Smooth muscle cell (in vitro differentiated cells): Measurements from ENCODE around the gene SRRM5. TPM values are rescaled to one million over a fixed set of nuclear protein-coding genes. Genes with fewer than 3 reads are reported as not detected.
"Not testable (repeated sequence)": the region's sequence is repeated elsewhere in the genome, so short reads cannot be mapped to it uniquely, and the experiment has no call there.

Source experiments
- DNase-seq: peaks from one replicate; lab custom pipeline; 2025; ENCODE audit not compliant: unreplicated experiment; lab: John Stamatoyannopoulos, UW
- H2AFZ ChIP-seq: fragments of 200-600 bp; sonication (generic); 2 replicates; pipeline ENCODE4 v1.6.0; 2016; ENCODE audit warnings: antibody characterized with exemption, low read depth, mild to moderate bottlenecking
- H3F3A ChIP-seq: fragments of 200-600 bp; sonication (generic); 2 replicates; pipeline ENCODE4 v1.6.0; 2017; ENCODE audit warnings: antibody characterized with exemption, low read depth
- H3K27ac ChIP-seq: fragments of 200-600 bp; sonication (generic); 2 replicates; pipeline ENCODE4 v1.5.1; 2016; ENCODE audit warnings: low read depth, mild to moderate bottlenecking
- H3K27me3 ChIP-seq: fragments of 200-600 bp; sonication (generic); 2 replicates; pipeline ENCODE4 v1.6.1; 2016; ENCODE audit warnings: low read depth, mild to moderate bottlenecking
- H3K36me3 ChIP-seq: fragments of 200-600 bp; sonication (generic); 2 replicates; pipeline ENCODE4 v1.5.1; 2016; ENCODE audit warnings: low read depth
- H3K4me1 ChIP-seq: fragments of 200-600 bp; sonication (generic); 2 replicates; pipeline ENCODE4 v1.5.1; 2016; ENCODE audit warnings: low read depth
- H3K4me2 ChIP-seq: fragments of 200-600 bp; sonication (generic); 2 replicates; pipeline ENCODE4 v1.6.0; 2016; ENCODE audit warnings: mild to moderate bottlenecking
- H3K4me3 ChIP-seq: fragments of 200-600 bp; sonication (generic); 2 replicates; pipeline ENCODE4 v1.5.1; 2016; ENCODE audit warnings: mild to moderate bottlenecking
- H3K79me2 ChIP-seq: fragments of 200-600 bp; sonication (generic); 2 replicates; pipeline ENCODE4 v1.6.0; 2016; ENCODE audit warnings: low read depth, mild to moderate bottlenecking
- H3K9ac ChIP-seq: fragments of 200-600 bp; sonication (generic); 2 replicates; pipeline ENCODE4 v1.6.0; 2016; ENCODE audit warnings: low read depth
- H3K9me3 ChIP-seq: fragments of 200-600 bp; sonication (generic); replicated peaks from 2 replicates; pipeline ENCODE4 v1.5.1; 2016; ENCODE audit warnings: low read depth
- H4K20me1 ChIP-seq: fragments of 200-600 bp; sonication (generic); 2 replicates; pipeline ENCODE4 v1.6.0; 2016; ENCODE audit warnings: low read depth
- WGBS: methylation state at CpG from one replicate; pipeline ENCODE4 v1.1.7; 2016; ENCODE audit warnings: low lambda C conversion rate; 5-methylcytosine and 5-hydroxymethylcytosine counted together
- polyA plus RNA-seq: library from polyadenylated mRNA; unstranded; fragments of >200 nt; fragmentation: Nextera tagmentation; extraction: Ambion mirVana; gene quantifications from 2 replicates; pipeline ENCODE4 v1.2.1, GENCODE V29; 2016
- total RNA-seq: library from RNA; depleted of rRNA; stranded (reverse); fragments of >200 nt; gene quantifications from 2 replicates; pipeline ENCODE4 v1.2.3, GENCODE V29; 2014
- TF ChIP-seq, protein P1 (sequence below): fragments of 200-600 bp; sonication (generic); IDR thresholded peaks from 2 replicates; pipeline ENCODE4 v1.5.1; 2017; ENCODE audit warnings: borderline replicate concordance, mild to moderate bottlenecking, antibody characterized with exemption; ENCODE audit not compliant: insufficient read depth, poor library complexity, severe bottlenecking

SRRM5 gene
- total and polyA plus RNA-seq, 2 experiments from 2014 or later = 0.27 TPM; not detected in 1

DNA sequence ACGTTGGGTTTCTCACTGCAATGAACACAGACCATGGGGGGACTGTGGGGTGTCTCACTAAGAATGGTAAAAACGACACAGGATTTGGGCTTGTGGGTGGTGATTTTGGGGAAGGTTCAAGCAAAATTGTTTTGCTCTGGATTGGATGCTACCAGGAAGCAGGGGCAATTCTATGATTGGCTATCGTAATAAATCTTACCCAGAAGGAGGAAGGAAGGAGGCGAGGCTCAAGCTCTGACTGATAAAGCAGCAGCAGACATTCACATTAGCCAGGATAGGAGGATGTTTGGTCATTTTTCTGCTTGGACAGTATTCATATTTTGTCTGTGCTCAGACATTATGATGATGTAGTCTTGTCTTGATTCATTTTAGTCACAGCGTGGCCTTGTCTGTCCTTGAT is 14.0 kb upstream of the SRRM5 start:
- Histone ChIP-seq H3K9me3 (no peaks in the 10 kb centered on the region), H3K79me2 (peaks cover 39% of the 10 kb centered on the region), H4K20me1 (peaks cover 22% of the 10 kb centered on the region), H3K4me1 (peaks cover 13% of the 10 kb centered on the region), H2AFZ (no peak overlapping the region), H3K4me2 (peak overlapping the region; percentile 98), H3K4me3 (no peak overlapping the region), H3K27ac (peak overlapping the region; percentile 100), H3K36me3 (no peaks in the 10 kb centered on the region), H3K27me3 (no peaks in the 10 kb centered on the region), H3K9ac (peak overlapping the region; percentile 99), H3F3A (peaks cover 5% of the 10 kb centered on the region)
- WGBS = 89% methylated on average over 5 of the region's 5 CpGs
- DNase-seq = no peak
- TF ChIP-seq, protein P1, sequence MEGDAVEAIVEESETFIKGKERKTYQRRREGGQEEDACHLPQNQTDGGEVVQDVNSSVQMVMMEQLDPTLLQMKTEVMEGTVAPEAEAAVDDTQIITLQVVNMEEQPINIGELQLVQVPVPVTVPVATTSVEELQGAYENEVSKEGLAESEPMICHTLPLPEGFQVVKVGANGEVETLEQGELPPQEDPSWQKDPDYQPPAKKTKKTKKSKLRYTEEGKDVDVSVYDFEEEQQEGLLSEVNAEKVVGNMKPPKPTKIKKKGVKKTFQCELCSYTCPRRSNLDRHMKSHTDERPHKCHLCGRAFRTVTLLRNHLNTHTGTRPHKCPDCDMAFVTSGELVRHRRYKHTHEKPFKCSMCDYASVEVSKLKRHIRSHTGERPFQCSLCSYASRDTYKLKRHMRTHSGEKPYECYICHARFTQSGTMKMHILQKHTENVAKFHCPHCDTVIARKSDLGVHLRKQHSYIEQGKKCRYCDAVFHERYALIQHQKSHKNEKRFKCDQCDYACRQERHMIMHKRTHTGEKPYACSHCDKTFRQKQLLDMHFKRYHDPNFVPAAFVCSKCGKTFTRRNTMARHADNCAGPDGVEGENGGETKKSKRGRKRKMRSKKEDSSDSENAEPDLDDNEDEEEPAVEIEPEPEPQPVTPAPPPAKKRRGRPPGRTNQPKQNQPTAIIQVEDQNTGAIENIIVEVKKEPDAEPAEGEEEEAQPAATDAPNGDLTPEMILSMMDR = no peak

DNA sequence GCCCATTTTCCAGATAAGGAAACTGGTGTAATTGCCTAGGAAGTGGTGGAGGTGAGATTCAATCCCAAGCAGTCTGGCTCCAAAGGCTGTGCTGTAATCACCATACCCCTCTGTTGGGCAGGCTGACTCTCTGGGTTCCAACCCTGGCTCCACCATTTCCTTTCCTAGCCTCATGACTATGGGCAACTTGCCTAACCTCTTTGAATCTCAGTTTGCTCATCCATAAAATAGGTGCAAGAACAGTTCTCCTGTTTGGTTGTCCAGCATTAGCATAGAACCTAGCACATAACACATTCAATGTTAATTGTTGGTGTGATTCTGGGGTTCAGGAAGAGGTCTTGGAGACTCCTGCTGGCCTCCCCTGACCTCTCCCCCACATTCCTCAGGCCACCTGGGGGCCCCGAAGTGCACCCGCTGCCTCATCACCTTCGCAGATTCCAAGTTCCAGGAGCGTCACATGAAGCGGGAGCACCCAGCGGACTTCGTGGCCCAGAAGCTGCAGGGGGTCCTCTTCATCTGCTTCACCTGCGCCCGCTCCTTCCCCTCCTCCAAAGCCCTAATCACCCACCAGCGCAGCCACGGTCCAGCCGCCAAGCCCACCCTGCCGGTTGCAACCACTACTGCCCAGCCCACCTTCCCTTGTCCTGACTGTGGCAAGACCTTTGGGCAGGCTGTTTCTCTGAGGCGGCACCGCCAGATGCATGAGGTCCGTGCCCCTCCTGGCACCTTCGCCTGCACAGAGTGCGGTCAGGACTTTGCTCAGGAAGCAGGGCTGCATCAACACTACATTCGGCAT is 13.2 kb upstream of the SRRM5 start:
- 98% methylated on average over 19 of the region's 19 CpGs for WGBS
- H3K9me3 ChIP-seq = no peaks in the 10 kb centered on the region
- no peak overlapping the region for H3K4me3 ChIP-seq
- H3K4me2 ChIP-seq = no peak overlapping the region
- peaks cover 33% of the 10 kb centered on the region for H3K79me2 ChIP-seq
- H3K9ac ChIP-seq = no peak overlapping the region
- H3K27ac ChIP-seq = no peak overlapping the region
- TF ChIP-seq, protein P1 = no peak
- H3F3A ChIP-seq = peaks cover 5% of the 10 kb centered on the region
- no peak for DNase-seq
- peaks cover 13% of the 10 kb centered on the region for H3K4me1 ChIP-seq
- H3K27me3 ChIP-seq = no peaks in the 10 kb centered on the region
- H2AFZ ChIP-seq = no peak overlapping the region
- H3K36me3 ChIP-seq = no peaks in the 10 kb centered on the region
- peaks cover 14% of the 10 kb centered on the region for H4K20me1 ChIP-seq

DNA sequence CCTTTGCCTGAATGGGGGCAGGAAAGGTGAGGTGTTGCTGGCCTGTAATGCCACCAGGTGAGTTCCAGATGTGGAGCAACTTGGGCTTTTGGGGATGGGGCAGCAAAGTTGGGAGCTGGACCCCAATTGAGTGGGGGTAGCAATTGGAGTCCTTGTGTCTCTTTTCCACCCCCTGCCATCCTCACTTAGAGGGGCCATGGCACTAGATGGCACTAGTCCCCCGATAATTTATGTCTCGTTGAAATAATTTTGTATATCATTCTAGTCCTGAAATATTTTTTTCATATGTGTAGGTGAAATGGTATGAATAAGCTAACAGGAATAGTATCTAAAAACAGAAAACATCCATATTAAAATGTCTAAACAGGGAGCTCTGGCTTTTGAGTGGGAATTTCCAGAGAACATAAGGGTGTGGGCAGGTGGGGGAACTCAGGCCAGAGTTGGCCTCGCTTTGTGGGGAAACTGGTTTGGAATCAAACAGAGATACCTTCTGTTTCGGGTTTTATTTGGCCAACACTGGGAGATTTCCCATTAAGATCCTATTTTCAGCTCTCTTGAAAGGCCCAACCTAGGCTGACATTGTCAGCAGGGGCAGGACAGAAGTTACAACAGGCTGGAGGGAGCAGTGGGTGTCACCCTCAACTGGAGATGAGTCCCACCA is 12.1 kb upstream of the SRRM5 start:
- peaks cover 22% of the 10 kb centered on the region for H3K79me2 ChIP-seq
- peaks cover 3% of the 10 kb centered on the region for H4K20me1 ChIP-seq
- TF ChIP-seq, protein P1 = no peak
- H3K4me2 ChIP-seq = no peak overlapping the region
- H3F3A ChIP-seq = peaks cover 5% of the 10 kb centered on the region
- H3K9ac ChIP-seq = no peak overlapping the region
- H3K27me3 ChIP-seq = no peaks in the 10 kb centered on the region
- no peaks in the 10 kb centered on the region for H3K36me3 ChIP-seq
- WGBS = 96% methylated on average over 4 of the region's 4 CpGs
- peaks cover 13% of the 10 kb centered on the region for H3K4me1 ChIP-seq
- H3K9me3 ChIP-seq = no peaks in the 10 kb centered on the region
- DNase-seq = no peak
- no peak overlapping the region for H2AFZ ChIP-seq
- no peak overlapping the region for H3K4me3 ChIP-seq
- H3K27ac ChIP-seq = no peak overlapping the region

DNA sequence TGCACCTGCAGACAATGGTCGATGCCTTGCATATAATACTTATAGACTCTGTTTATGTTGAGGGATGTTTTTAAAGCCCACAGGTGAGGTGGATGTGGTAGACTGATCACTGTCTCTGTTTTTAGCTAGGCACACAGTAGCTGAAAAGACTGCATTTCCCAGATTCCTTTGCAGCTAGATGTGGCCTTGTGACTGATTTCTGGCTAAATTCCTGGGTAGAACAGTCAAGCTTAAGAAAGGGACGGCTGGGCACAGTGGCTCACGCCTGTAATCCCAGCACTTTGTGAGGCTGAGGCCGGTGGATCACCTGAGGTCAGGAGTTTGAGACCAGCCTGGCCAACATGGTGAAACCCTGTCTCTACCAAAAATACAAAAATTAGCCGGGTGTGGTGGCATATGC is 11.6 kb upstream of the SRRM5 start:
- not testable (repeated sequence) for H3K9me3 ChIP-seq, H3K36me3 ChIP-seq, H3F3A ChIP-seq, H3K9ac ChIP-seq, H3K4me3 ChIP-seq, H3K27me3 ChIP-seq, H3K4me2 ChIP-seq, H2AFZ ChIP-seq, H4K20me1 ChIP-seq, DNase-seq
- Histone ChIP-seq H3K4me1 (peaks cover 13% of the 10 kb centered on the region), H3K27ac (peak overlapping the region; percentile 71), H3K79me2 (peaks cover 18% of the 10 kb centered on the region)
- 91% methylated on average over 5 of the region's 5 CpGs for WGBS
